Measurements from ENCODE around the gene CCDC70.
"Not testable (repeated sequence)": the region's sequence is repeated elsewhere in the genome, so short reads cannot be mapped to it uniquely, and the experiment has no call there.

Gene CCDC70

GRCh38 chr13:51909265-51909664 lies 47.5 kb downstream of the CCDC70 start:
- not testable (repeated sequence) for DNase-seq (ENCODE audit: low read depth in 2 of 2)

- DNase-seq (ENCODE audit: low read depth in 2 of 2) = no peak
Observed at GRCh38 chr13:51910508-51910907, 48.7 kb downstream of the CCDC70 start.

GRCh38 chr13:51912091-51912490 lies 50.3 kb downstream of the CCDC70 start:
- DNase-seq (ENCODE audit: low read depth in 2 of 2) = no peak

- no peak for DNase-seq (ENCODE audit: low read depth in 2 of 2)
Observed at GRCh38 chr13:51912511-51913225, 50.9 kb downstream of the CCDC70 start.

GRCh38 chr13:51913421-51914136 lies 51.8 kb downstream of the CCDC70 start:
- DNase-seq (ENCODE audit: low read depth in 2 of 2) = no peak

- no peak for DNase-seq (ENCODE audit: low read depth in 2 of 2)
Observed at GRCh38 chr13:51914137-51914493, 52.3 kb downstream of the CCDC70 start.

Measured in stimulated activated CD4-positive, alpha-beta T cell treated with anti-CD3 and anti-CD28 coated beads, Interleukin-12 subunit alpha, Interleukin-12 subunit beta, amount 100 ng/mL, for 24 hours (primary cell).